COR-L47 (cell line): Measurements from ENCODE around the gene STK10.

Experiments
- DNase-seq: peaks from one replicate; lab custom pipeline; 2025; lab: John Stamatoyannopoulos, UW

The STK10 gene

DNA sequence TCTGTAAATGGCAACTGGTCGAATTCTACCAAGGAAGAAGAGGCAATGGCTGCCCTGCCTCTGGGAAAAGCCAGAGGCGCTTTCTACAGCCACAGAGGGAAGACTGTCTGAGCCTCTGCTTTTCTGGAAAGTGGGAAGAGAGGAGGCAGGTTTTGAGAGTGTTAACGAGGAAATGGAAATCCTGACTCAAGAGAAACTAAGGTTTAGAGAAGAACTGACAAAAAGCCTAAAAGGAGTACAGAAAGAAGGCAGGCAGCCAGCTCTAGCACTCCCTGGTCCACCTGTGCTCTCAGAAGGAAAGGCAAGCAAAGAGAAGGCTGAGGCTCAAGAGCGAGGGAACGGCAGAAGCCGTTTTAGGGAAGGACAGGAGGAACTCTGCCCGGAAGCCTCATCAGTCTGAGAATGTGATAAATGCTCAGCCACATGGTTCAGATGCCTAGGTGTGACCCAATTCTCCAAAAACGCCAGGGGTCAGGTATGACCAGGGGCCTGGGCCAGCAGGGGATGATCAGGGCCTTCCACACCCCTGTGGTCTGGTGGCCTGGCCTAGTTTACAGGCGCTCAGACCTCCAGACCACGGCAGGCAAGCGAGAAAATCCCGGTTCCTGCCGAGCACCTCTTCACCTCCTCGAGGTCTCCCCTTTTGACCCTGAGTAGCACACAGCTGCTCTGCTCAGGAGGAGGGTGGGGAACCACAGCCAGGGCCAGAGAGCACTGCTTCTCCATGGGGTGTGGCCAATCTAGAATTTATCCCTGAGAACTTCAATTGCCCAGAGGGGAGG, 101.6 kb downstream of the STK10 start:
- no peak for DNase-seq

- no peak for DNase-seq
Observed at GRCh38 chr5:172085738-172086137, 102.3 kb downstream of the STK10 start.

GRCh38 chr5:172082180-172082579, 105.8 kb downstream of the STK10 start:
- no peak for DNase-seq

DNA sequence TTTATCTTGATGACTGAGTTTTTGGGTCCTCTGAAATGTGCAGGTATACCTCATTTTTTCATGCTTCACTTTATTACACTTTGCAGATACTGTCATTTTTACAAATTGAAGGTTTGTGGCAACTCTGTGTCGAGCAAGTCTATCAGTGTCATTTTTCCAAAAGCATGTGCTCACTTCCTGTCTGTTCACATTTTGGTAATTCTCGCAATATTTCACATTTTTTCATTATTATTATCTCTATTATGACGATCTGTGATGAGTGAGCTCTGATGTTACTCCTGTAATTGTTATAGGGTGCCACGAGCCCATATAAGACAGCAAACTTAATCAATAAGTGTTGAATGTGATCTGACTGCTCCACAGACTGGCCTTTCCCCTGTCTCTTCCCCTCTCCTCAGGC, 108.1 kb downstream of the STK10 start:
- DNase-seq, result no peak

DNA sequence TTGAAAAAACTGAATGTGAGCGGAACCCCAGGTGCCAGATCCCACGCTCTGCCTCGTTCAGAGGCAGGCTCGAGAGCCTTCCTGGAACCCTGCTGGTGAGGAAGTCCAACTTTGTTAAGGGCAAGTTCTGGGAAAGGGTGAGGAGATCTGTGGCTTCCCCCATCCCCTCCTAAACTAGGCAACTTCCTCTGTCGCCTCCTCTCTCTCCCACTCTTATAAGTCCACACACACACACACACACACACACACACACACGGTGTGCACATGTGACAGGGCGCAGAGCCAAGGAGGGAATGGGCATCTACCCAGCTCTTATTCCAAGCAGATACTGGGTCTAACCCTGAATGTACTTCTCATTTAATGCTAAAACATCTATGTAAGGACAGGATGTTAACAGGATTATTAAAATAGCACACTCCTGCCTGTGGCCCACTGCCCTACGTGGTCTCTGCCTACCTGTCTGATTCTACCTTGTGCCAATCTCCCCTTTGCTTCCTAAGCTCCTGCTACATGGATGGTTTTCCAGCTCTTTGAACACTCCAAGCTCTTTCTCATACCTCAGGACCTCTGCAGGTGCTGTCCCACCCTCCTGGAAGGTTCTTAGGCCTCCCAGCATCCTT, 109.2 kb downstream of the STK10 start:
- DNase-seq, result no peak

GRCh38 chr5:172077664-172078425, 110.2 kb downstream of the STK10 start:
- no peak for DNase-seq

DNA sequence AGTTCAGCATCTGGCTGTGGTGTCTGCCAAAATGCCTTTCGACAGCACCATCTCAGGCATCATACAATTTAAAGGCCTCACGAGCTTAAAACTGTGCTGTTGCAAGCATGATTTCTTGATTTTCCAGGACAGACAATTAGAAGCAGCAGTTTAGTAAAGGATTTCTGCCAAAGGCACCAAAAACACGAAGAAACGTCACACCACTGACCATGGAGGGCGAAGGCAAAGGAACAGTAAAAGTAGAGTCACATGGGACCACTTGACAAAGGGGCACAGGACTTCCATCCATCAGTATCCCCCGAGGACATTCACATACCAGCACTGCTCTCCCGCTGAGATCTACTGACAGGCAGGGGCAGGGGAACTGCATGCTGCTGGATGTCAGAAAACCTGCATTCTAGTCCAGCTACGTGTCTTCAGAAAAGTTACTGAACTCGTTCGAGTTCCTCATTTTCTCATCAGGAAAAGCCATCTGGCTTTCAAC, 111.2 kb downstream of the STK10 start:
- no peak for DNase-seq

GRCh38 chr5:172075656-172076055, 112.4 kb downstream of the STK10 start:
- no peak for DNase-seq

- DNase-seq, result no peak
Observed at GRCh38 chr5:172074896-172075295, 113.1 kb downstream of the STK10 start.

DNA sequence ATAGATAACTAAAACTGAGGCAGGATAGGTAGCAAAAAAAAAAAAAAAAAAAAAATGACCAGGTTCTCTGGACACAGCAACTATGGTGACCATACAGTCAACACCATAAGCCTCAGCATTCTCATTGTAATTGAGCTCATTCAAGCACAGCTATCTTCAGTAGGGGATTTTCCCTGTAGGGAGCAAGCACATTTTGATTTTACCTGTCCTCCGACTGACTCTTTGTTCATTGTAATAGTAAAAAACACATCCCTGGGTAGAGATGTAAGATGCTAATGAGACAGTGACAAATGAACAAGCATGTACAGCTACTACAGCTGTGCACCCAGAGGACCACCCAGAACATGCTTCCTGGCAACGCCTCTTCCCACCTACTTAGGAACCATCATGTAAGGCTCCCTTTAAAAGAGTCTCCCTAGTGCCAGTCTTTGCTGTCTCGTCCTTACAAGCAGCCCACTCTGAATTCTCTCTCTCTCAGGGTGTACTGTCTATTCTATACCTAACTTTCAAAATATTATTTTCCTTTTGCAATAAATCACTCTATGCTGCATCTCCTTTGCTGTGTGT, 116.6 kb downstream of the STK10 start:
- DNase-seq, result no peak

GRCh38 chr5:172065431-172066065, 122.5 kb downstream of the STK10 start:
- no peak for DNase-seq

DNA sequence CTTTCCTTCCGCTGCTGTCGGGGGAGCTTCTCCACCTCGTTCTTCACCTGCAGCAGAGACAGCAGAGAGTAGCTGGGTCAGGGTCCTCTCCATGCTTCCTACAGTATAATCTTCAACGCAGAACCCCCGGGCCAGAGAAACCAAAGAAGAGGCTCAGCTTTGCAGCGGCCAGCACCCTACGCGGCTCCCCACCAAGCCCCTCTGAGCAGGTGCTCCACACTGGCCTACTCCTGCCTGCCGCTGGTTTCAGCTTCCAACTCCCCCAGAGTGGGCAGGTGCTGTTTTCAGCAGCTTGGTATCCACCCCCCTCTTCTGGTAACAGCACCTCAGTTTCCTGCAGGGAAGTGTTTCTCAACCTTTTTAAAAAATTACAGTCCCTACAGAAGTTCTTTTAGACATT, 123.3 kb downstream of the STK10 start:
- DNase-seq, result no peak

DNA sequence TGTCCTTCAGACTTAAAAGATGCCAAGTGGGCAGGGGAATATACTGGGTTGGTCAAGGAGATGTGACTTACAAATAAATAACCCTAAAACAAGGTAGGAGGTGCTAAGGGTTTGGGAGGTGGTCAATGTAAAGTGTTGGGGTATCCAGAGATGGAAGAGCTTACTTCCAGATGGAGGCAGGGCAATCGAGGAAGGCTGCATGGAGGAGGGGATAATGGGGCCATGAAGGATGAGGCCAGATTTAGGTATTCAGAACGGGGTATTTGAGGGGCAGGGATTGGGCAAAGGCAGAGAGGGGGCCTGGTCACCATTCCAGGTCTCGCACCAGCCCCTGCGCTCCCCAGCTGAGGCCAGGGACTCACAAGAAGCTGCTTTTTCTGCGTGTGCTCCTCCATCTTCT, 123.7 kb downstream of the STK10 start:
- DNase-seq, result no peak

DNA sequence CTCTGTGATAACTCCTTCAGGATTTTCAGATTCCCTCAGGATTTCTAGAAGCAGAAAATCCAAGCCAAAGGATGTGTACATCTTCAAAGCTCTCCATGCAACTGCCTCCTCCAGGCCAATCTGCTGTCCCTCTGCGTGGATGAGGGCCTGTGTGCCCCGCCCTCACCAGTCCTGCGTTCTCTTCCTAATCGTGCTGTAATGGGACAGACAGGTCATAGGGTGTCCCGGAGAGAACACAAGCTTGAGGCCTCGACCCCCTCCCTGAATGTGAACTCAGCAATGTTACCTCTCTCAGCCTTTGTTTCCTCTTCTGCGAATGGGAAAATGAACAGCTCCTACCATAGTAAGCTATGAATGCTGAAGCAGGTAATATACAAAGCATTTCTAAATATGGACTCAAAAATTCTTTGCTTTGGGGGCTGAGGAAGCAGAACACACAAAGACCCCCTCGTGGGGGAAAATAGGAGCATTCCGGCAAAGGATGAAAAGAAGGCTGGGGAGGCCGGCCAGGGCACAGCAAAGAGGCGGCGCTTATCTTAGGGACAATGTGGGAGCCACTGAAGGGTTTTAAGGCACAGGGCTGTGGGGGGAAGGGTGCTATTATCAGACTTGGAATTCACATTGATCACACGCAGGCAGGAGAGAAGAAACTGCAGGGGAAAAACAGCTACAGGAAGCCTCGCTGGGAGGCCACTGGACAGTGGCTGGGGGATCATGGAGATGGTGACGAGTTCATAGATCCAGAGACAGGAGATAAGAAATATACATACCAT, 124.4 kb downstream of the STK10 start:
- no peak for DNase-seq

DNA sequence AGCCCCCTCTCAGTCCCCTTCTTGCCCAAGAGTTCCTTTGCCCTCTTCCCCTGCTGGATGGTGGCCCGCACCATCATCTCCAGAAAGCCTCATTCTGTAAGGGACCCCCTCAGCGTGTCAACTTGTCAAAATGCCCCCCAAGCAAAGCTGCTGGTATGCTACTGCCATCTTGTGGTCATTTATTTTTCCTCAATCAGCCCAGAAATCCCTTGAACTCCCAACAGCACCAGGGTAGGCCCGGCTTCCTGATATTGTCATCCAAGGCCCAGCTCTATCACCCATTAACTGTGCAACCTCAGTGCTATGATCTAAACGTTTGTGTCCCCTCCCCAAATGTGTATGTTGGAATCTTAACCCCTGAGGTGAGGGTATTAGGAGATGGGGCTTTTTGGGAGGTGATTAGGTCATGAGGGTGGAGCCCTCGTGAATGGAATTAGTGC, 128.3 kb downstream of the STK10 start:
- DNase-seq, result no peak

- DNase-seq, result no peak
Observed at GRCh38 chr5:172058088-172058487, 129.9 kb downstream of the STK10 start.

DNA sequence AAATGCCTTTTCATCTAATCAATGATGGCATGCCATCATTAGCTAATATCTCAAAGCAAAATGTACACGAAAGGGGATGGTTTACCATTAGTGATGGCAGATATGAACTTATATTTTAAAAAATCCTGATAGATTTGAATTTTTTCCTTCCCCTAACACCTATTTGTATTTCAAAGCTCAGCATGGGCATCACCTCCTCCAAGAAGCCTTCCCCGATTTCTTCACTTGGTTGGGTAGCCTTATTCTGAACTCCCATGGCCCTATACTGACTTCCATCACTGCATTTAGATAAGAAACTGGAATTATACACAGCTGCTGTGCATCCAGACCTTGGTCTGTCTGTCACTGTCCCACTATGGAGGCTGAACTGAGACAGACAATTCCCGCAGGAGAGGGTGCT, 132.0 kb downstream of the STK10 start:
- DNase-seq, result no peak

- no peak for DNase-seq
Observed at GRCh38 chr5:172055421-172055820, 132.6 kb downstream of the STK10 start.

GRCh38 chr5:172054611-172055153, 133.3 kb downstream of the STK10 start:
- no peak for DNase-seq

DNA sequence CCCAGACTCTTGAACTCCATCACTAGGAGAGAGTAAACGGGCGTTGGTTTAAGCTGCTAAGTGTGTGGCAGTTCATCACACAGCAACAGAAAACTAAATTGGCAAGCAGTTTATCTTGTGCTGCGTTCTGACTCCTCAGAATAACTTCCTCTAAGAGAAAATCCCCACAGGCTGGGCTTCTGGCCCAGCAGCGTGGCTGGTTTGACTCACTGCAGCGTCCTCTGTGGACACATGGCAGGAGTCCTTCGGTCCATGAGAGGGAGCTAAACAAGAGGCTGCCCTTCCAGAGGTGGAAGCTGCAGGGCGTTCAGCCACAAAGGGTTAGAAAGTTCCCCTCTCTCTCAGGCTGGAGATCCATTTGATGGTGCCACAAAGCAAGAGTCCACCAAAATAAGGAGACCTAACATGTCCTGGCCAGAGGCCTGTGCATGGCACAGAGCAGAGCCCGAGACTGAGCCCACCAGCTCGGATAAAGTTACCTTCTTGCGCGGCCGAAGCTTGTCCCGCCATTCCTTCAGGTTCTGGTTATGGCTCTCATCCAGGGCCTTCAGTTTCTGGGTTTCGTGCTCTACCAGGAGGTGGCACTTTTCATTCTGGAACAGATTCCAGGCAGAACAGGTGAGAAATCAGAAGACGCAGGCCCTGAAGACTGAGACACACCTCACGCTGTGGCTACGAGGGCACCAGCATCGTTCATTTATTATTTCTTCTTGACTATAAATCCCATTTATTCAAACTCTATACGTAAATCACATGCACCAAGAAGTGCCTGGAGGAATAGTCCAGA, 135.4 kb downstream of the STK10 start:
- no peak for DNase-seq
